ENCODE measurements around the gene CACNB1.

GRCh38 chr17:39141294-39141693 is 56.2 kb downstream of the CACNB1 start:
- TF ChIP-seq CTCF (IDR thresholded peaks at IDR 0.05) (no peak), POLR2AphosphoS5 (IDR thresholded peaks at IDR 0.05) (no peak), POLR2A (IDR thresholded peaks at IDR 0.05) (no peak), EP300 (IDR thresholded peaks at IDR 0.05) (no peak)
